H1 (cell line): ENCODE measurements around the gene DCUN1D2. TPM values are rescaled to one million over a fixed set of nuclear protein-coding genes. Genes with fewer than 3 reads are reported as not detected.

ENCODE experiments used
- PHF8 ChIP-seq: fragments of 200-600 bp; sonication (generic); conservative IDR thresholded peaks from 2 replicates; pipeline ENCODE4 v1.7.1; 2012; ENCODE audit warnings: low read depth, mild to moderate bottlenecking, inconsistent platforms, low read length, moderate library complexity
- polyA plus RNA-seq, 7 experiments: library from polyadenylated mRNA; depleted of rRNA in 3 of 7; stranded (reverse) in 5 of 7; unstranded in 2 of 7; fragments of >200 nt in 5 of 7; fragments of 200-250 nt in 2 of 7; gene quantifications; 1 replicate in 5 of 7; 2 replicates in 1 of 7; 4 replicates in 1 of 7; pipeline versions ENCODE4 v1.2.1 to v1.2.3, GENCODE V29; 2011 to 2013; ENCODE audit warnings: missing spikeins in 2 of 7, mixed read lengths in 2 of 7
- total RNA-seq: library from RNA; stranded (reverse); fragmentation: NEBNext Ultra II Directional; extraction: Animal tissue kit (Norgen Biotek cat#: 25700); gene quantifications from 2 replicates; pipeline ENCODE4 v1.2.1, GENCODE V29; 2021

DCUN1D2 gene
- total and polyA plus RNA-seq, 2 of the 8 experiments (the other 6 are each of a cell fraction or from before 2014, with no cell fraction given): 19.5 to 35.3 TPM

DNA sequence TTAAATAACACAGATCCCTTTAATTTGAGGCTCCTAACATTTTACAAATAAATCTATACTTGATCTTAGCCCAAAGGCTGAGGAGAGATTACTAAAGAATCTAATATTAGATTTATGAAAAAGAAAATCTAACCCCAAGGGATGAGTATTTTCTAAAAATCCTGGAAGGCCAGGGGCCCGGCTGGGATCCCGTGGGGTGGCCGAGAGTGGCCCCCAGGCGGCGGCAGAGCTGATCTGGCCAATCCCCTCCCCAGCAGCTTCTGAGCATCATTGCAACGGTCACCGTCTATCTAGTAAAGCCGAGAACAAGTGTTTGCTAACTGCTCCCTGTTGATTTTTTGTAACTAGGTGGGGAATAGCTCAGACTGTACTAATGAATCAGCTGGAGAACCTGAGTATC is 74.7 kb downstream of the DCUN1D2 start (continued):
- no peak for TF ChIP-seq PHF8
- TF ChIP-seq, all 59 proteins: peak for 0
